GM20431 (cell line): ENCODE data around the gene SERPINA1.

ENCODE experiments used
- in situ Hi-C: fragments of 300-500 bp; cut with MseI, MboI; formaldehyde crosslinking; loops from one replicate; pipeline ENCODE4 v1.15.0; 2020; ENCODE audit warnings: low sequenced_read_pairs; ENCODE audit not compliant: unreplicated experiment

The SERPINA1 gene

DNA sequence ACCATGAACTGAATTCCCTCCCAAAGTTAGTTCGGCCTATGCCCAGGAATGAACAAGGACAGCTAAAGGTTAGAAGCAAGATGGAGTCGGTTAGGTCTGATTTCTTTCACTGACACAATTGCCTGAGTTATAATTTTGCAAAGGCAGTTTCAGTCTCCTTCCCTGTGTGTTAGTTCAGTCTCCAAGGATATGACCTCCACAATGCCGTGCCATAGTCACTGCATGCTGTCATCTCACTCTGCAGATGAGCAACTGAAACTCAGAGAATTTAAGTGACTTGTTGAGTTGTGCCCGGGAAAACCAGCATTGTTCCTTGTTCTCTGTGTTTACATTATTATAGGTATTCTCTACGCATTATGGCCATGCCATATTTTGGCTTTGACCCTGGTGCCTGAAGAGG, 10.1 kb upstream of the SERPINA1 start:
- in situ Hi-C loops: no loop called here

DNA sequence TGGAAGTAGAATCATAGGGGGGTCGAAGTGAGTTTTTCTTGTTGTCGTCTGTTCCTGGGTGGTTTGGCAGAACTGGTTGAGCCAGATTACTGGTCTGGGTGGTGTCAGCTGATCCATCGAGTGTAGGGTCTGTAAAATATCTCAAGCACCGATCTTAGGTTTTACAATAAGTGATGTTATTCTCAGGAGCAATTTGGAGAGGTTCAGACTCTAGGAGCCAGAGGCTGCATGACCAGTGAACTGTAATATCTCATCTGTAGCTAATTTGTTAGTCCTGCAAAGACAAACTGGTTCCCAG, 9.7 kb upstream of the SERPINA1 start:
- in situ Hi-C loops: no loop called here

DNA sequence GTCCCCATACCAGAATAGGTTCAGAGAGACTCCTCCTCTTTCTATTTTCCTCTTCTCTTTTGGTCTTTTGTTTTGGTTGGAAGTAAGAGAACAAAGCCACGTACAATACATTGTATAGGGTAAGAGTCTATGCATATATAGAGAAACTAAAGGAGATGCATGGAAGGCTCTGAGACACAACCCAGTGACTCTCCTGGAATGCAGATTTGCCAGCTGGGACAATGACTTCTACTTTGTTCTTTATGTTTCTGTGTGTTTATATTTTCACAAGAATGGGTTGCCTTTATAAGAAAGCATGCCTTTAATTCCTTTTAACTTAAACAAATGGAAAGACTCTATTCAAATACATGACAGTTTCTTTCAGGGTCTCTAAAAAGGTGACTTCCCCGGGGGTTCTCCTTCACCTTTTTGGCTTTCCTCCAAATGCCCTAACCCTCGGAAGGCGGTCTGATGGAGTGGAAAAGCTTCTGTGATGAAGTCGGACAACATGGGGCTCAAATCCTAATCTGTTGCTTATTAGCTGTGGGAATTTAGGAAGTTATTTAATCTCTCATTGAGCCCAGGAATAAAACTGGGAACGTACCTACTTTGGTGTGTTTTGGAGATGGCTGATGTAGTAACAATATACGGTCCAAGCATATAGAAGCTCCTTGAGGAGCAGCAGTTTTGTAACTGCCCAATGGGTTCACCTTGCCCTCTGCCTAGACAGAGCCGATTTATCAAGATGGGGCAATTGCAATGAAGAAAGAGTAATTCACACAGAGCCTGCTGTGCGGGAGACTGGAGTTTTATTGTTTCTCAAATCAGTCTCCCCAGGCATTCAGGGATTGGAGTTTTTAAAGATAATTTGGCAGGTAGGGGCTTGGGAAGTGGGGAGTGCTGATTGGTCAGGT, 9.1 kb upstream of the SERPINA1 start:
- in situ Hi-C loops: no loop called here

DNA sequence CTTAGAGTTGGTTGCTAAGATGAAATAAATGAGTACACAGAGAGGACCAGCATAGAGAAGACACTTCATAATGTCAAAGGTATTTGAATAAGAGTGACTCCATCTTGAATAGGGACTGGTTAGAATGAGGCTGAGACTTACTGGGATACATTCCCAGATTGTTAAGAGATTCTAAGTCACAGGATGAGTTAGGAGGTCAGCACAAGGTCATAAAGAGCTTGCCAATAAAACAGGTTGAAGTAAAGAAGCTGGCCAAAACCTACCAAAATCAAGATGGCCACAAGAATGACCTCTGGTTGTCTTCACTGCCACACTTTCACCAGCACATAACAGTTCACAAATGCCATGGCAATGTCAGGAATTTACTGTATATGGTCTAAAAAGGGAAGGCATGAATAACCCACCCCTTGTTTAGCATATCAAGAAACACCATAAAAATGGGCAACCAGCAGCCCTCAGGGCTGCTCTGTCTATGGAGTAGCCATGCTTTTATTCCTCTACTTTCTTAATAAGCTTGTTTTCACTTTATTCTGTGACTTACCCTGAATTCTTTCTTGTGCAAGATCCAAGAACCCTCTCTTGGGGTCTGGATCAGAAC, 8.3 kb upstream of the SERPINA1 start:
- in situ Hi-C loops: no loop called here

DNA sequence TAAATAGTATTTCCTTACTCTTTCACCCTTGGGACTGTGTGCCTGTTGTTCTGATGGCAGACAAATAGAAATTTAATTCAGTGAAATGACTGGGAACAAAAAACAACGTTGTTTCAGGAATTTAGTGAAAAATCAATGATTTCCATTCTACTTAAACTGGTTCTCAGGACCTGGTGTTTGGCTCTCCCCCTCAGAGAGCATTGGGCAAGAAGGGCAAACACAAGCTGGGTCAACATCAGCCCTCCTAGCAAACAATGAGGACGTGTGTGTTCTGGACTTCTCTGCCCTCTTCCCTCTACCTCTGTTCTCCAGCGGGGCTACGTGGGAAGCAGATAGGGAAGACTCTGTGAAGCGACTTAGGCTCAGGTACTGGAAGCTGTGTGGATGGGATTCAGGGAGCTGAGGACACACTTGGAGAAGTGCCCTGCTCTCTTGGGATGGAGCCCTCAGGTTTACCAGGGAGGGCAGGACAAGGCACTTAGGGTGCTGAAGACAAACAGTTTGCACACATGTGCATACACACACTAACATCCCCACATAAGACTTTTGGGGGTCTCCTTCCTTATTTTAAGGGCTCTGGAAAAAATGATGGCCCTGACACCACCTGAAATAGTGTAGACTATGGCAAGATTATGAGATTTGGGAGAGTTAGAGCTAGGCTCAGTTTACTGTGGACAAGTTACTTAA, 7.6 kb upstream of the SERPINA1 start:
- in situ Hi-C loops: no loop called here

DNA sequence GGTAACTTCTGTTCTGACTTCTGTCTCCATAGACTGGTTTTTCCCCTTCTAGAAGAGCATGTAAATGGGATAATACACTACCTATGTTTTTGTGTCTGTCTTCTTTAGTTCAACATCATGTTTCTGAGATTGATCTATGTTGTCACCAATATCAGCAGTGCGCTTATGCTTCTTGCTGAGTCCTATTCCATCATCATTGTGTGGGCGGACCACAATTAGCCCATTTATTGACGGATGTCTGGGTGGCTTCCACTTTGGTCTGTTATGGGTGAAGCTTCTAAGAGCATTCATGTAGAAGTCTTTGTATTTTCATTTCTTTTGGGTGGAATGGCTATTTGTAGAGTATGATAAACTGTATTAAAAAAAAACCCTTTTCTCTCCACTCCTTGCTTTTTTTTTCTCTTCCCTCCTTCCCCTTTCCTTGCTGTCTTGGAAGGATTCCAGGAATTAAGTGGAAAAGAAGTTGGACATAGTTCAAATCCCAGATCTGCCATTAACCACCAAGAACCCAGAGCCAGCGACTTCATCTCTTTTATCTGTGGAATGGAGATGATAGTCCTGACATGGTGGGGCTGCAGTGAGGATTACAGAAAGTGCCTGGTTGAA, 7.0 kb upstream of the SERPINA1 start:
- in situ Hi-C loops: no loop called here

DNA sequence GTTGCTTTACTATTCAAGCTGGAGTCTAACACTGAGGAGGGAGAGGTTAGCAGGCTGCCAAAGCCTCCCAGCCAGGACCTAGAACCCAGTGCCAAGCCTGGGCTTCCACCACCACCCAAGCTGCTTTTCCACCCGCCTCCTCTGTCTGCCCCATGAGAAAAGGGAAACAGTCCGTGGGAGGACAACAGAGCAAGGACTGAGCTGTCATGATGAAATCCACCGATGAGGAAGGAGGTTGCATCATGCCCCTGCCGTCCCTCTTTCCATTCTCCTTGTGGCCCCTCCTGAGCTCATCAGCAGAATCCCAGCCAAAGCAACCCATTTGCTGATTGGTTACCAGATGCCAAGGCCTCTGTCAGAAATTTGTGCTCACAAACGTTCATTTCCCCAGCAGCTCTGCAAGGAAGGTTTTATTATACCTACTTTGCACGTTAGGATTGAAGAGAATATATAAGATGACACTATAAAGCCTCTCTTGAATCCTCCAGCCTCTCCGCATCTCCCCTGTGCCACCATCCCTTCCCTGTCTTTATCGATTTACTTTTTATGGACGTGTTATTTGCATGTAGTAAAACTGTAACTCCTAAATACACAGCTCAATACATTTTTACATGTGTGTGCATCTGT, 6.3 kb upstream of the SERPINA1 start:
- in situ Hi-C loops: no loop called here

DNA sequence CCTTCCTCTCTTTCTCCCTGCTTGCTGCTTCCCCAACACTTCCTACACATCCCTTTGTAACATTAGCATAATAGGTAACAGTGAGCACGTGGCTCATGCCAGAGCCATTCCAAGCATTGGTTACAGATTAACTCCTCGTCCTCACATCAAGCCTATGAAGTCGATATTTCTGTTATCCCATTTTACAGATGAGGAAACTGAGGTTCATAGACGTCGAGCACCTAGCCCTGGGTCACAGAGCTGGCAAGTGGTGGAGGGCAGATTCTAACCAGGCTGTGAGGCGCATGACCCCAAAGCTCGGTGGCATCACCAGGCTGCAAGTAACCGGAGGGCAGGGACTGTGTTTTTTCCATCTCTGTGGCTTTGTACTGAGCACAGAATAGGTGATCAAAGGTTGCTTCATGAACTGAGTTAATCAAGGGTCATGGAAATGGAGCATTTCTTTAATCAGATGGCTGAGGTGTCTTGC, 5.7 kb upstream of the SERPINA1 start:
- in situ Hi-C loops: no loop called here

DNA sequence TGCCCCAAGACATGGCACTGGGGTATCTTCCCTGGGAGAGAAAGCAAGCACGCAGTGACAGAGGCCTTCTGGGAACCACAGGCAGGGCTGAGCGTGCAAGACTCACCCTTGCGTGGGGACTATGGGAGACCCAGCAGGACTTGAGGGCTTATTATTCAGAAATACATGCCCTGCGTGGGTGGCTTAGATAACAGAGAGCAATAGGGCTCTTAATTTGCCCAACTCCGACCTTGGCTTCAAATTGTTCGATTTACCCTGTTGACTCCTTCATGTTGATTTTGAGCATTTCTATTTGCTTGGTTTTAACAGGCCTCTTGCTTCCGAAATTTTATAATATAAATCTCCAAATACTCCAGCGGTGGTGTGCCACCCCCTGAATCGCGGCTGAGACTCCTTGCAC, 5.1 kb upstream of the SERPINA1 start:
- in situ Hi-C loops: no loop called here

DNA sequence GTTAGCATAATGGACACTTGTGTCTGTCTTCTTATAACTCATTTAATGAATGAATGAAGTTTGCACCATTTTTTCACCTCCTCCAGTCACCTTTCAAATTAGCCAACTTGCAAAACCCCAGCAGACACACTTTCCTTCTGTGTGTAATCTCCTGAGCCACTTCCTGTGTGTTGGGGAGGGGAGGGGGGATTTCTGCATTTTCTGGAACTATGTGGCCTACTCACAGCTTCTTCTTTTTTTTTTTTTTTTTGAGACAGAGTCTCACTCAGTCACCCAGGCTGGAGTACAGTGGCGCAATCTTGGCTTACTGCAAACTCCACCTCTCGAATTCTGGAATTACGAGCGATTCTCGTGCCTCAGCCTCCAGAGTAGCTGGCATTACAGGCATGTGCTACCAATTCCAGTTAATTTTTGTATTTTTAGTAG, 4.1 kb upstream of the SERPINA1 start:
- in situ Hi-C loops: no loop called here

DNA sequence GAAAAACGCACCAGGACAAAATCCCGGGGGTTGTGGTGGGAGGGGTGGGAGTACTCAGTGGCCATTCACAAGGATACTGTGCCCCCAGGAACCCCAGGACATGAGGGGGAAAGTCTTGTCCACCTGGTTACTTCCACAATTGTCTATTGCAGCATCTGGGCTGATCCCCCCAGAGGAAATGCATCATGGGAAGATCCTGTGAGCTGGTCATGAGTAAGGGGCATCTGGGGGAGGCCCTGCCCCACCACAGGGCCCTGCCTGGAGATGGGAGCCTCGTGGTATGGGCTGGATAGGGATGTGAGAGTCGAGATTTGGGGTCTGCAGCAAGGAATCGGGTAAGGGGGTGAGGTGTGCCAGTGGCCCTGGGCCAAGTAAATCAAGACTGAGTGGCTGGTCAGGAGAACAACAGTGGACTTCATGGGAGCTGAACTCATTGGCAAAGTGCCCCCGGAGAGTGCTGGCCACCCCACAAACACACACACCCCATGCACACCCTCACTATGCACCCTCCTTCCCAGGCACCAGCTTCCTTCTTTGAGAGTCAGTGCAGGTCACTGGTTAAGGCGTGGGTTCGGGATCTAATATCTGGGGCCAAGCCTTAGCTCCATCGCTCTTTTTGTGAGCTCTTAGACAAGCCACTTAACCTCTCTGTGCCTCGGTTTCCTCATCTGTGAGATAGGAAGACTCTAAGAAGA, 3.0 kb upstream of the SERPINA1 start:
- in situ Hi-C loops: no loop called here

DNA sequence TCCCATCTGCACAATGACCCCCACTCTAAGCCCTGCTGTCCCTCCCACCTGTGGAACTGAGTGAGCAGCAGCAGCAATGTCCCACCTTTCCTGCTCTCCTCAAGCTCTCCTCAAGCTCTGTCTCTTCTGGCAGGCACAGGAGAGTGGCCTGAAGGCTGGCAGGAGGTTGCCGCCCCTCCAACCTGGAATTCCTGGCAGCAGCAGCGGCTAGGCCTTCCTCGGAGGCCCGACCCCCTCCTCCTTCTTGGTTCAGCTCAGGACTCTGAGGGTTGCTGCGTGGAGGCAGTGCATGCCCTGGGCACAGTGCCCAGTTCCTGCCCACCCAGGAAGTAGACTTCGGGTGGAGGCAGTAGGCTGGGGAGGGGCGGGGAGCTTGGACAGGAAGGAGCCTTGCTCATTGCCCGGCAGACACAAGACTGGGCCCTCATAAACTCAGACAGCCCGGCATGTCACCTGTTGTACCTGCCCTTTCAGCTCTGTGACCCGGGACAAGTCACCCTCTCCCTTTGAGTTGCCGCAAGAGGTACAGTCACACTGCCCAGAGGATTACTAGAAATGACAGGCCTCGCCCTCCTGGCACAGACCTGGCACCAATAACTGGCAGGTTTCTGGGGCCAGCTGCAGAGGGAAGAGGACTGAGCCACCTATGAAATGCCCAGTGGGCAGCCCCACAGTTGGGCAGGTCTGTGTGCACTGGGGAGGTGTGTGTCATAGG, 2.1 kb upstream of the SERPINA1 start:
- in situ Hi-C loops: no loop called here

DNA sequence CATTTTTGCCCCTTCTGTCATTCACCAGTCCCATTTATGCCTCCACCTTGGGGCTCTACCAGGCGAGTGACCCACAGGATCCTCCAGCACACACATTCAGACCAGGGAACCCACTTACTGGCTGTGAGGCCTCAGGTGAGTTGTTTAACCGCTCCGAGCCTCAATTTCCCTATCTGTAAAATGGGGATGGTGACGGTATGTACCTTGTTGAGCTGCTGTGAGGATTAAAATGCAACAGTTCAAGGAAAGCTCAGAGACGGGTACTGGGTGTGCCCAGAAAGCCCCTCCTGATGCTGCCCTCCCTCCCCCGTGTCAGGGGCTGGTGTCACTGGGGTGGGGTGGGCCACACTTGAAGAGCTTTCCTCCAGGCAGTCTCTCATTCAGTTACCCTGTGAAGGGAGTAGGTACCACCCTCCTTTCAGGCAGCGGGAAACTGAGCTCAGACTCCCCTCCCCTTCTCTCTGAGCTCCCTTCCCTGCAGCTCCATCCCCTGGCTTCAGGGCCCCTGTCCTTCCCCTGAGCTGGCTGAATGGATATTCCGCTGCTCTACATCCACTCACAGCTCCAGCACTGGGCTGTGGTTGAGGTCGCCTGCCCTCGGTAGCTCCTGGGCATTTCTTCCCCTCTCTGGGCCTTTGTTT, 1.4 kb upstream of the SERPINA1 start:
- in situ Hi-C loops: no loop called here

DNA sequence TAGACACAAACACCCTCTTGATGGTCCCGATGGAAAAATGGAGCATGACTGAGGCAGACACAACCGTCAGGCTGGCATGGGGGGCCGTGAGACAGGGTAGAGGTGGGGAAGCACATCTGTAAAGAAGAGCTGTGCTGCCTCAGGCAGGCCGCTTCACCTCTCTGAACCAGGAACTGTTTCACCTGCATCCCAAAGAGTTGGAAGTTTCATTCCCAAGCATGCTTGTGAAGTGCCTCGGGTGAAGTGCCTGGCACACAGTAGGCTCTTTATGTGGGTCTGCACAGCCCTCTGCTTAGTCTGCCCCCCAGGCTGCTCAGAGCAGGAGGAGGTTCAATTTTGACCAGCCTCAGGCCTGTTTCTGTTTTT, 685 bp upstream of the SERPINA1 start:
- in situ Hi-C loops: no loop called here

DNA sequence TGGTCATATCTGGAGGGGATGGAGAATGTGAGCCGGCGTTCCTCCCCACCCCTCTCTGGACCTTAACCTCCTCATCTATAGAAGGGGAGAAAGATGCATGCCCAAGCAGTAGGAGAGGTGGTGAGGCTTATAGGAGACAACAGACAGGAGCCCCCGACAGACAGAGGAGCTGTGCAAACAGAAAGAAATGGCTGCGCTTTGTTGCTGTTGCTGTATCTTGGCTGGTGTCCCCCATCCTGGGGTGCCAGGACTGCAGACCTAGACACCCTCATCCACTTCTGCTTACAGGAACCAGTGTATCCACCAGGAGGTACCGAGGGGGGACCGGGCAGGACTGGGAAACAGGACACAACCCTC, 397 bp downstream of the SERPINA1 start:
- in situ Hi-C loops: no loop called here

DNA sequence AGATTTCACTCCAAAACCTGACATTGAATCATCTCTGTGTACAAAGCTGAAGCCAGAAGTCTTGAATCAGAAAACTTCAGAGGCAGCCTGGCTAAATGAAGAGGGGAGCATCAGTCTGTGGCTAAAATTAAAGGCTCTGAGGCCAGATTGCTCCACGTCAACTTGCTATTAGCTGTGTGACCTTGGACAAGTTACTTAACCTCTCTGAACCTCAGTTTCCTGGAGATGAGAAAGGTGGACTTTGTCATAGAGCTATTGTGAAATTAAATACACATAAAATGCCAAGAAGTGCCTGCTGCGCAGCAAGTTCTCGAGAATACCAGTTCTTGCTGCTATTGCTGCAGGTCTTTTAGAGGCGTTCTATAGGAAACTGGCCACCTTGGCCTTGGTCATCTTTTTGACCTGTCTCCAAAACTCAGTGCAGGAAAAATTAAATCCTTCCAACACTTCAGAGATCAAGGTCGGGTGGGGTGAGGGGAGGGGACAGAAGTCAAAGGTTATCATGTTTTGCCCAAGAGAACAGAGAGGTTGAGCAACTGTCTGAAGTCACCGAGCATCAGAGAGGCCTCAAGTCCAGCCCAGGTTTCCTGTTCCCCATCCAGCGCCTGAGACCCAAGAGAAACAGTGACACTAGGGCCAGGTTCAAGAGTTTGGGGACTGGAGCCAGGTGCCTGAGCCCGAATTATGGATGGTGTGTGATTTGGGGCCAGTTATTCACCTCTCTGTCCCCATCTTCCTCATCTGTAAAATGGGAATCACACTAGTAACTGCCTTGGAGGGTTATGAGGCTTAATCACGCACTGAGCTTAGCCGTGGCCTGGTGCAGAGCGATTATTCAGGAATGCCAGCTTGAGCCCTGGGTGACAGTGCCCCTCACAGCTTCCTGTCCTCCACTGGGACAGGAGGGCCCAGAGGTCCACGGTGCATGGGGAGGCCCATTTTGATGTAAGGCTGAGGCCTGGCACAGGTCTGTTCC, 1.1 kb downstream of the SERPINA1 start:
- in situ Hi-C loops: no loop called here

DNA sequence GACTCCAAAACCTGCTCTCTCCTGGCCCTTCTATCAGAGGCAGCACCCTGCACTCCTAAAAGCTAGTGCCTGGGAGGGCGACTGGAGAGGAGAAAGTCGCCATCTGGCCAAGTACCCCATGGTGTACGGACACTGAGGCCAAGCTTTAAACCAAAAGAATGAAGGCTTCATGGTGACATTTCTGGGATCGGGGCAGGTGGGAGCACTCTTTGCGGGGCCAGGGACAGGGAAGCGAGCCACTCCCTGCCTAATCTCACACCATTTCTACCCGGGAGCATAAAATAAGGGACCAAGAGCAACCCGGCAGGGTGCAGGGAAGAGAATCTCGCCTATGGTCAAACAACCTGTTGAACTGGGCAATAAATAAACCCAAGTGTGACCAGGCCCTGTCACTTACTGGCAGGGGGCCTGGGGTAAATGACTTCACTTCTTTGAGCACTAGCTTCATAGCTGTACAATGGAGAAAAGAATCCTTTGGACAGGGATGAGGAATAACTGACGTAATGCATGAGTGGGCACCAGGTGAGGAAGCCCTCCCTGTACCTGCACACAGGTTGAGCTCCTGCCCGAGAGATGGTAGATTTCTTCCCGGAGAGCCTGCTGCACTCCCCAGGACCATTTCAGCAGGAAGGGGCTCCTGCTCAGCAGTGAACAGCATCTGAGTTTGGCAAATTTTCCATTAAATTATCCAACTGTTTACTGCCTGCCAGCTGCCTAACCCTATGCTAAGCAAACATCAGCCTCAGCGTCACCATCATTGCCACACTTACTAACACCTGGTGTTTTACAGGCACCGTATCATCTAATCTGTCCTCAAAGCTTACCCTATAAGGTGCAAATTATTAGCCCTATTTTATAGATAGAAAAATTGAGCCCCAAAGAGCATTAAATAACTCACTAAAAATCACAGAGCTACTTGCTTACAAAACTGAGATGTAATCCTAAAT, 2.0 kb downstream of the SERPINA1 start:
- in situ Hi-C loops: no loop called here
